GM21515 (cell line): Measurements from ENCODE around the gene SLC22A13.
"Not testable (repeated sequence)": the region's sequence is repeated elsewhere in the genome, so short reads cannot be mapped to it uniquely, and the experiment has no call there.

ENCODE experiments used
- ATAC-seq: cut with Tn5 transposase; IDR thresholded peaks from one replicate; pipeline ENCODE4 v1.9.1; 2021; ENCODE audit not compliant: unreplicated experiment

The SLC22A13 gene

DNA sequence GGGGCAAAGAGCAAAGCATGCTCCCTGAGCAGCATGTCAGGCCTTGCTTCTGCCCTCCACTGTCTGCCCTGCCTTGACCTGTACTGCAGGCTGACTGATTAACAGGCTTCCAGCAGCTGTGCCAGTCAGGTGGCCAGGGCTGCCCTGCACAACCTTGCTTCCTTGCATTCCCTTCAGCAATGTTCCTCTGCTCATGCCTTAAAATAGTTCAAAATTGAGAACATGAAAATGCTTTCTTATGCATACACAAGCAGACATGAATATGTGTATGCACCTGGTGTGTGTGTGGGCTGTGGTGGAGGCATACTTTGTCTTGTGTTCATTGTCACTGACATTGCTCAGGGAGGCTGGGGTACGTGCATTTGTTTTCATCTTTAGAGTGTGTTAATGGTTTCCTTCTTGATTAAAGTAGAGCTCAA is 1.2 kb upstream of the SLC22A13 start:
- ATAC-seq = no peak

DNA sequence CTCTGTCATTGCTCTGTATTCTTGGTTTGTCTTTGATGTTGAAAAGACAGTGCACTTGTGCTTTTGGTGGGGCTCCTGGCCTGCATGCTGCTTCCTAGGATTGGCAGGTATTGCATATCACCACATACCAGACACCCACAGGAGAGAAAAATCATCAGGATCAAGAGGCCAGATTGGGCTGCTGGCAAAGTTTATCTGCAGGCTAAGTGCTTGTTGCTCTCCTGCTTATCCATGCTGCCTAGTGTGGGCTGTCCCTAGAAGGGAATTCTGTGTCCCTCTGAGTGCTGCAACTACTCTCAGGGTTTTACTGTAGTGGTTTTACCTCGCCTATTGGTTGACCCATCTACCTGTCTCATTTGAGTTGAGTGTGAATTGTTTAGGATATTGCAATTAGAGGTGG is 833 bp upstream of the SLC22A13 start:
- ATAC-seq = no peak

DNA sequence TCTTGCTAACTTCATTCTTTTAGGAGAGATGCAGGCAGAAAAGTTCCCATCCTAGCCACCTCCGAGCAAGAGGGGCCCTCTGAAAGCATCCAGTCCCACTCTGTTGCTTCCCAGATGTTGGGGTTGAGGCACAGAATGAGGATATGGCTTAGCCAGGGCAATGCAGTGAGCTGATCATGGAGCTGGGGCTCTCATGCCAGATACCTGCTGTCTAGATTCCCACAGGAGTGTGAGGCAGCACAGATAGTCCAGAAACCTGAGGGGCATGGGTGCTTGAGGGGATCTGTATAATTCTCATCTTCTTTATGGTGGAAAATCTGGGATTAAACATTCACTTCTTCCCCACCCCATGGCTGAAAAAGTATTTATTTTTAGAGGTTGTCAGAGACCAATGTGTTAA is 1.2 kb downstream of the SLC22A13 start:
- ATAC-seq = no peak

- ATAC-seq = no peak
These were observed 2.0 kb downstream of the SLC22A13 start for GRCh38 chr3:38267662-38268061.

DNA sequence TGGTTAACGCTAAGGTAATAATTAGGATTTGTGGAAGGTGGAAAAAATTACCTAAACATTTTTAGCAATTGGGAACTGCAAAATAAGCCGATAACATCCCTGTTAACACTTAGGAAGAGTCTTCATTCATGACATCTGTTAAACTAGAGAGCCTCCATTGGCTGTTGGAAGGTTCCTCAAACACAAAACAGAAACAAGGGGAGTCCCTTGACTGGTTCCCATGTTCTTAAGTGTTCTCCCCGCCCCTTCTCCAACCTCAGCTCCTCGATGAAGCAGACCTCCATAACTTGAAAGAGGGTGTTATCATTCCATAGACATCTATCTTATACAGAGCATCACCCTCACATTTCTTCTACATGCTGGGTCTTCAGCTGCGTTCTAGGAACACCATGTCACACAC is 2.5 kb downstream of the SLC22A13 start:
- no peak for ATAC-seq

DNA sequence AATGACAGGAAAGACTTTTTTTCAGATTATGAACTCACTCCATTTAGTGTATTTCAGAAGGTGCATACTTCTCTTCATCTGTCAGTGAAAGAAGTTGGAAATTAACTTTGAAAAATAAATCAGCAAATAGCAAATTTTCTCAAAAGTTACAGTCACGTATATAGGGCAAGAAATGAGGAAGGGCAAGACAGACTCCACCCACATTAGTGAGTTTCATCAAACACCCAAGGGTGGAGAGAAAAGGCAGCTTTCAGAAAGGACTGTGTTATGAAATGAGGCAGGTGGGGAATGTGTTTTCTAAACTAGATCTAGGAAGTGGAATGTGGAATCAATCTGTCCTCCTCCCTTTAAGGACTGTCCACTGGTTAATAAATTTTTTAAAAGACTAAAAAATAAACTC is 2.9 kb downstream of the SLC22A13 start:
- no peak for ATAC-seq

DNA sequence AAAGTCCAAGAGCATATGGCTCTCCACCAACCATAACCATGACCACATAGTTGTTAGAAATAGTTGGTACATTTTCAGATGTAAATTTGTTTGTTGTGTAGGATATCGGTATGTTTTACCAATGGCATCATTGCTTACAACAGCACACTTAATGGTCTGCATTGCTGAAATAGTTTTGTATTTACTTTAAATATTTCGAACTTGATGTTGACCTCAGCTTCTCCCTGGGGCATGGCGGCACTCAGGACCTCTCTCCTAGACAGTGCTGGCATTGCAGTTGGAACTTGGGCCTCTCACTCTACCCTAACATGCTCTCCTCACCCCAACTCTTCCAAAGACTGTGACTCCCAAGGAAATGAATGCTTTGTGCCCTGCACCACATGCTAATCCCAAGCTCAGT is 5.0 kb downstream of the SLC22A13 start:
- no peak for ATAC-seq

DNA sequence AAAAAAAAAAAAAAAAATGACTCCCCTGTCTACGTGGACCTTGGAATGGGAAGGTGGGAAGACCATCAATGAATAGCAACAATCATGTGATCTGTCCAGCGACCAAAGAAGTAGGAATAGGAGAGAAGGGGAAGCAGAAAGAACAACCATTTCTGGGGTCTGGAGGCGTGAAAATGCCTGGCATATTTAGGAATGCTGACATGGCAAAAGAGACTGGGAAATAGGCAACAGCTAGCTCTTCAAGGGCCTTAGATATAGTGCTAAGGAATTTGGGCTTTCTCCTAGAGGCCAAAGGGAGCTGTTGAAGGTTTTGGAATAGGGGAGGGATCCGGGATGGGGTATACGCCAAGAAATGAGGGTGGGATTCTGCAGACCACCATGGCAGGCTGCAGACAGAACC is 5.9 kb downstream of the SLC22A13 start:
- no peak for ATAC-seq

- ATAC-seq = no peak
These were observed 9.4 kb downstream of the SLC22A13 start for GRCh38 chr3:38274864-38275649.

DNA sequence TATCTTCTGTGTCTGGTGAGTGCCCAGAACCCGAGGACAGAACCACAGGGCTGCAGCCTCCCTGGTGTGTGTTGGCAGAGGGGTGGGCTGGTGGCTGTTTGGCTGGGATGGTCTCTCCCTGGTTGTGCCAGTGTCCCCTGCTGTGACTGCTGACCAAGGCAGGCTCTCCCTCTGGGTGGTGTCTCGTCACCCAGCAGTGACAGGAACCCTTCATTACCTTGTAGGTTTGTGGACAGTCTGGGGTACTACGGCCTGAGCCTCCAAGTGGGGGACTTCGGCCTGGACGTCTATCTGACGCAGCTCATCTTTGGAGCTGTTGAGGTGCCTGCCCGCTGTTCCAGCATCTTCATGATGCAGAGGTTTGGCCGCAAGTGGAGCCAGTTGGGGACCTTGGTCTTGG is 10.0 kb downstream of the SLC22A13 start:
- no peak for ATAC-seq

- ATAC-seq = no peak
These were observed 10.7 kb downstream of the SLC22A13 start for GRCh38 chr3:38276081-38276916.

DNA sequence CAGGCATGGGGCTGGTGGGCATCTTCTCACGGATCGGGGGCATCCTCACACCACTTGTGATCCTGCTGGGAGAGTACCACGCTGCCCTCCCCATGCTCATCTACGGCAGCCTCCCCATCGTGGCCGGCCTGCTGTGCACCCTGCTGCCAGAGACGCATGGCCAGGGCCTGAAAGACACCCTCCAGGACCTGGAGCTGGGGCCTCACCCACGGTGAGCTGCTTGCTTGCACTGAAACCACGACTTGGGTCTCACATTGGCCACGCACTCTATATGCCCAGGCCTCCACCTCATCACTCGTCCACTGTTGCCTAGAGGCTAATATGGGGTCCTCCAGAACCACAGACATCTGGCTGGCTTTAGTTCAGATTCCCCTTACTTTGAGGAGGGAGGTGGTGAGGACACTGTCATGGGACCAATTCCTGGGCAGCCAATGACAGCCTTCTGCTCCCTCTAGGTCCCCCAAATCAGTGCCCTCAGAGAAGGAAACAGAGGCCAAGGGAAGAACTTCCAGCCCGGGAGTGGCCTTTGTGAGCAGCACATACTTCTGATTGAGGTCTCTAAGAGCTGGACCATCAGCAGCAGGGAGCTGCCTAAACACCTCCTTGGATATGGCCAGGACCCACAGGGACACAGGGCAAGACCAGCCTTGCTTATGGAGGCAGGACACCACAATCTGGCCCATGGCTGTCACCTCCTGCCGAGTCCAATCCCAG is 11.5 kb downstream of the SLC22A13 start:
- ATAC-seq = no peak

DNA sequence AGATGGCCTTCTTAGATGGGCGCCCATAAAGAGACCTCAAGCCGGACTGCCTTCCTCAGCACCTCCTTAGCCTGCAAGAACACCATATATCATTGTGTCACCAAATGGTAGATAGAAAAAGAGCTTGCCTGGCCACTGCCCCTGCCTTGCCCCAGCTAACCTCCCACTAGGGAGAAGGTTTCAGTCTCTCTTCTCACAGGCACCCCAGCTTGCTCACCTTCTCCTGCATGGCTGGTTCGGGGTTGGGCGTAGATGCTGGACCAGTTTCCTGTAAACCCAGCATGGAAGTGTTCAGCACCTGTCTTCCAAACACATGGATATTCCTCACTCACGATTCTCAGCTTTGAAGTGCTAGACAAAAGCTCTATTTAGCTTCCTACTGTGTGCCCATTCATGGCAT is 13.2 kb downstream of the SLC22A13 start:
- no peak for ATAC-seq

DNA sequence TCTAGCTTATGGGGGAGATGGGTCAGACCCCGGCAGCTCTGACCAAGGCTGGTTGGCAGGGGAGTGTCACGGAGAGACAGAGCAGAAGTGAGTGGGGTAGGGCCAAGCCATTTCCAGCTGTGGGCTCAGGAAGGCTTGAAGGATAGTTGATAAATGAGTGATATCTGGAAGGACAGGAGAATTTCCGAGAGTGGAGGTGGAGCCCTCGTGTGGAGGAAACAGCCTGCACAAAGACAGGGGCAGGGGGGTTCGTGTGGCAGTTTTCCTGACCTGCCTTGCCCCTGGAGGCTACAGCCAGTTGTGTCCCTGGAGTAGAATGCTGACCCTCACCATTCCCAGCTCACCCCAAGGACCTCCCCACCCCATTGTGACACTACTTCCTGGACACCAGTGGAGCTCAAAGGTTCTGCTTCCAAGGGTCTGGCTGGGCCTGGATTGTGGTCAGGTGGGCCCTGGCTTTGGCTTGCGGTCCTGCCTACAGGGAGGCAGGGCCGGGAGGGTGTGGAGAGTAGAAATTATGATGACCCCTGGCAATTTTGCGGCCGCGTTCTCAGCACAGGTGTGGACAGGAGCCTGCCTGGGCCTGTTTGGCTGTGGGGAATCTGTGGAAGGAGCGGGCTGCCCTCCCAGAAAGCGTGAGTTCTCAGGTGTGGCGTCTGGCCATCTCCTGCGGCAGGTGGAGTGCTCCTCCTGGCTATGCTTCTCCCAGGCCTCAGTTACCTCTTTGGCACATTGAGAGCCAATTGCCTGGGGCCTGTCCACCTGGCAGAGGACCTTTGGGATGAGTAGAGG is 16.5 kb downstream of the SLC22A13 start, which contains the start of gene SLC22A14:
Gene SLC22A14 (plus strand): TSS at position 400 of the 792 bp plus-strand sequence. CDS start 23,733 bp downstream, outside the sequence.
- ATAC-seq = no peak

GRCh38 chr3:38283810-38284755 is 18.5 kb downstream of the SLC22A13 start:
- ATAC-seq = no peak

GRCh38 chr3:38284756-38285150 is 19.1 kb downstream of the SLC22A13 start:
- ATAC-seq = no peak

DNA sequence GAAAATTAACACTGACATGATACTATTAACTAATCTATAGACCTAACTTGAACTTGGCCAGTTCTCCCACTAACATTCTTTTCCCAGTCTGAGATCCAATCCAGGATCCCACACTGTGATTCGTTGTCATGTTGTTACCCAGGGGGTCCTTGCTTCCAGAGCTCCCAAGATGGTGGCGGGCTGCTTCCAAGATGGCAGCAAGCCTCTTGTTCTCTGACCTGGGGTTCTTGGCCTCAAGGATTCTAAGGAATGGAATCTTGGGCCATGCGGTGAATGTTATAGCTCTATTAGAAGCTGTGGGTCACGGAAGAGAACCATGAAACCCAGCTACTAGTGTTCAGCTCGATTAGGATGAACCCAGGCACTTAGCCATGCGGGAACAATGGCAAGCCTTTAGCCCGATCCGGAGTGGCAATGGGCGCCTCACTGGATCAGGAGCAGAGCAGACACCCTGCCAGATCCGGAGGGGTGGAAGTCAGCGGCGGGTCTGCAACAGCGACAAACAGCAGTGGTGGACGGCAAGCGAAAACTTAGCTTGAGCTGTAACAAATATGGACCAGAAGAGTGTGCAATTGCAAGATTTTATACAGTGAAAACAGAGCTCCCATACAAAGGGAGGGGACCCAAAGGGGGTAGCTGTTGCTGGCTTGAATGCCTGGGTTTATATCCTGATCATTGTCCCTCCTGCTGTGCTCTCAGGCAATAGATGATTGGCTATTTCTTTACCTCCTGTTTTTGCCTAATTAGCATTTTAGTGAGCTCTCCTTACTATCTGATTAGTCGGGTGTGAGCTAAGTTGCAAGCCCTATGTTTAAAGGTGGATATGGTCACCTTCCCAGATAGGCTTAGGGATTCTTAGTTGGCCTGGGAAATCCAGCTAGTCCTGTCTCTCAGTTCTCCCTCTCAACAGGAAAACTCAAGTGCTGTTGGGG is 23.9 kb downstream of the SLC22A13 start:
- ATAC-seq = not testable (repeated sequence)

- not testable (repeated sequence) for ATAC-seq
These were observed 31.4 kb downstream of the SLC22A13 start for GRCh38 chr3:38297053-38297452.
